Suppressor macrophage (primary cell): ENCODE results near the gene CHST4.
"Not testable (repeated sequence)": the region's sequence is repeated elsewhere in the genome, so short reads cannot be mapped to it uniquely, and the experiment has no call there.

Experiments
- DNase-seq, 4 experiments: peaks; one replicate each; pipeline ENCODE4 v3.0.0-alpha.2; 2020 to 2022
- total RNA-seq, 17 experiments: gene quantifications; one replicate each; lab custom pipeline; 2026; ENCODE audit warnings: mixed read lengths in 6 of 17, inconsistent platforms in 3 of 17; lab: John Stamatoyannopoulos, UW

Gene CHST4
- total RNA-seq: 0 to 1.5 (median 0.02) reads per million in 17 experiments

GRCh38 chr16:71526111-71526631, at the start of gene CHST4:
TSS of gene CHST4 (plus strand) at chr16:71526426. CDS start at chr16:71536678, 10,252 bp downstream.
- peak; percentile 35 to 55 (median 50) for DNase-seq

- no peak for DNase-seq
These were observed 49.6 kb upstream of the CHST4 start for GRCh38 chr16:71476457-71477124.

GRCh38 chr16:71479420-71479819, 46.8 kb upstream of the CHST4 start:
- DNase-seq: peak in 3 of 4 experiments; percentile 21 to 24 (median 24)

GRCh38 chr16:71480956-71481355, 45.3 kb upstream of the CHST4 start:
- DNase-seq: no peak

DNA sequence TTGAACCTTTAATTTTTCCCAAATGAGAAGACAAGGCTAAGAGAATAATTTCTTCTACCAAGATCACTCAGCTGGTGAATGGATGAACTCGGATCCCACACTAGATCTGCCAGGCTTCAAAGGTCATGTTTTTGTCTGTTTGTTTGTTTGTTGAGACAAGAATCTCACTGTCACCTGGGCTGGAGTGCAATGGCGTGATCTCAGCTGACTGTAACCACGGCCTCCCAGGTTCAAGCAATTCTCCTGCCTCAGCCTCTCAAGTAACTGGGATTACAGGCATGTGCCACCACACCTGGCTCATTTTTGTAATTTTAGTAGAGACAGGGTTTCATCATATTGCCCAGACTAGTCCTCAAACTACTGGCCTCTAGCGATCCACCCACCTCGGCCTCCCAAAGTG, 43.7 kb upstream of the CHST4 start:
- no peak for DNase-seq

GRCh38 chr16:71484006-71484893, 42.0 kb upstream of the CHST4 start:
- DNase-seq: peak; percentile 88 to 94 (median 92)

- no peak for DNase-seq
These were observed 37.1 kb upstream of the CHST4 start, which contains the start of gene ZNF19 for GRCh38 chr16:71489122-71489521. TSS of gene ZNF19 (minus strand) at chr16:71489324. CDS start at chr16:71482114, 7,210 bp downstream.

- no peak for DNase-seq
These were observed 35.9 kb upstream of the CHST4 start for GRCh38 chr16:71490361-71490760.

- DNase-seq: no peak
These were observed 35.2 kb upstream of the CHST4 start for GRCh38 chr16:71491054-71491453.

DNA sequence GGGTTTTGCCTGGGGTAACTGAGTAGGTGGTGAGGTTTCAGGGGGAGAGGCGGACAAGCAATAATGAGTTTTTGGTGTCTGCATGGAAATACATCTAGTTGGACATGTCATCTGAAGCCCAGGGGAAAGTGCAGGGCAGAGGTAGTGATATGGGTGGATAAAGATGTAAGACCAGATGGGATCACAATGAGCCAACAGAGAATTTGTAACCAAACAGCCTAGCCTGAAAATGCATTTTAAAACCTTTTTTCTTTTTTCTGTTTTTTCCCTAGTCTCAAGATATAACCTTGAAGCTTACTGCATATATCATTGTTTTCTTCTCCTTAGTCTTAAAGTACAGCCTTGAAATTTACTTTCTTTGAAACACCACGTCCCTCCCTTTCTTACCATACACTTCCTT, 33.4 kb upstream of the CHST4 start:
- no peak for DNase-seq

- no peak for DNase-seq
These were observed 33.0 kb upstream of the CHST4 start for GRCh38 chr16:71493213-71493612.

DNA sequence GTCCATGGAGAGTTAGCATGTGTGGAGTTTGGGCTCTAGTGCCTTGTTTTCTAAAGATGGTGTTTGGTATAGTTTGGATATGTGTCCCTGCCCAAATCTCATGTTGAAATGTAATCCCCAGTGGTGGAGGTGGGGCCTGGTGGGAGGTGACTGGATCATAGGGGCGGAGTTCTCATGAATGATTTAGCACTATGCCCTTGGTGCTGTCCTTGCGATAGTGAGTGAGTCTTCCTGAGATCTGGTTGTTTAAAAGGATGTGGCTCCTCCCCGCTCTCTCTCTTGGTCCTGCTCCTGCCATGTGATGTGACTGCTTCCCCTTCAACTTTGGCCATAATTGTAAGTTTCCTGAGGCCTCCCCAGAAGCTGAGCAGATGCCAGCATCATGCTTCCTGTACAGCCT, 28.2 kb upstream of the CHST4 start:
- no peak for DNase-seq

DNA sequence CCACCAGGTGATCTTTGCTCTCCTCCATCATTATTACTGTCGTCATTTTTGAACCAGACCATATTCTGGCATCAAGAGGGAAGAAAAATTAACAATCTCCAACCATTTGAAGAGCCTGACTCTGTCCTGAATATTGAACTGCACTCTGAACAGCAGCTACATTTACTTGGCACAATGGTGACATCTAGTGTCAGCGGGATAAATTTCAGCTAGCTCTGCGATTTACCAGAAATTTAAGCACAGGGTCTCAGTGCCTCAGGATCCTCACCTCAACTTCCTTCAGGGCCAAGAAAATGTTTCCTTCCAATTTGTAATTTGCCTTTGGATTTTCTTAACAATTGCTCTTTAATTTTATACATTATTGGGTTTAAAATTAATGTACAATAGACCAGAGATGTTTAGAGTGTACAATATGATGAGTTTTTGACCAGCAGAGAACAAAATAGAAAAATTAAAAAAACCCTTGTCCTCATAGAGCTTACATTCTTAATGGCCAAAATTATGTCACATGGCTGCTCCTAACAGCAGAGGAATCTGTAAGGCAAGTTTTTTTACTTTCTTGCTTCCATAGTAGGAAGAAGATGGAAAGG, 26.4 kb upstream of the CHST4 start:
- DNase-seq: peak; percentile 64 to 75 (median 68)

- DNase-seq: no peak
These were observed 25.3 kb upstream of the CHST4 start for GRCh38 chr16:71500964-71501363.

- DNase-seq: no peak
These were observed 24.7 kb upstream of the CHST4 start for GRCh38 chr16:71501547-71501946.

- DNase-seq: not testable (repeated sequence)
These were observed 22.2 kb upstream of the CHST4 start for GRCh38 chr16:71504051-71504450.

- DNase-seq: no peak
These were observed 21.3 kb upstream of the CHST4 start for GRCh38 chr16:71504901-71505300.

DNA sequence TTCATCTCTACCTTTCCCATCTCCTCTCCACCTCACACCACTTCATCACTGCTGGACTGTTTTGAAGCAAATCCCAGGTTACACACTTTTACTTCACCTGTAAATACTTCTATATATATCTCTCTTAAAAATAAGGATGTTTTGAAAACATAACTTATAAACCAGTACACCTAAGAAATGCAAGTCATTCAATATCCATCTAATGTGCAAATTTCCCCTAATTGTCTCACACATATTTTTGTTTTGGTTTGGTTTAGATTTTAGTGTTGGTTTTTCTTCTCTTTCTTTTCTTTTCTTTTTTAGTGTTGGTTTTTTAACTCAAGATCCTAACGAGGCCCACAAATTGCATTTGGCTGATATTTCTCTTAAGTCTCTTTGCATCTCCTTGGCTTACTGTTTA, 19.2 kb upstream of the CHST4 start:
- no peak for DNase-seq

DNA sequence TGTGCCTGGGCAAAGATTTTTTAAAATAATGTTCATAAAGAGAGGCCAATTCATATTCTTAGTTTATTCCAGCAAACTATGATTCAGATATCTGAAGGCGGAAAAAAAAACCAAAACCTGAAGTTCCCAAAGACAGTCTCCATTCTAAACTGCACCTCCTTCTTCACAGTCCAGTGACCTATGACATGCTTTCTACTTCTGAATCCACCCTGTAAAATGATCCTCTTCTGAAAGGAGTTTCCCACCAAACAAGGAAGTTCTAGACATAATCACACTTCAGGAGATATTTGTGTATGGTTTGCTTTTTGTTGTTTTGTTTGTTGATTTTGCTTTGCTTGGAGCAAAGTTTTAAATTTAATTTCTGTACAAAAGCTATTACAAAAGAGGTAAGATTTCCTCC, 12.9 kb upstream of the CHST4 start:
- DNase-seq: no peak

DNA sequence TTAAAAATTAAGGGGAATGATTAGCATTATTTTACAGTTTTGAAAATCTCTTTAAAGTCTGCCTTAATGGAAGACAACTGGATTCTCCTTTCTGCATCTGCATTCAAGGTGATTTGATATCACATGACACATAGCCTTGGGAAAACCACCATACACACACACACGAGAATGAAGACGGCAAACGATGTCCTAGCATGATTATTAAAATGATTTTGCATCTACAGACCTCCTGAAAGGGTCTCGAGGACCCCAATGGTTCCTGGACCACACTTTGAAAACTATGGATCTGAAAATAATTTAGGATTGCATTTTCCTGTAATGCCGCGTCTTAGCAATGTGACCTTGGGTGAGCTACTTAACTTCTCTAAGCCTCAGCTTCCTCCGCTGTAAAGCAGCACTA, 11.8 kb upstream of the CHST4 start:
- DNase-seq: no peak

DNA sequence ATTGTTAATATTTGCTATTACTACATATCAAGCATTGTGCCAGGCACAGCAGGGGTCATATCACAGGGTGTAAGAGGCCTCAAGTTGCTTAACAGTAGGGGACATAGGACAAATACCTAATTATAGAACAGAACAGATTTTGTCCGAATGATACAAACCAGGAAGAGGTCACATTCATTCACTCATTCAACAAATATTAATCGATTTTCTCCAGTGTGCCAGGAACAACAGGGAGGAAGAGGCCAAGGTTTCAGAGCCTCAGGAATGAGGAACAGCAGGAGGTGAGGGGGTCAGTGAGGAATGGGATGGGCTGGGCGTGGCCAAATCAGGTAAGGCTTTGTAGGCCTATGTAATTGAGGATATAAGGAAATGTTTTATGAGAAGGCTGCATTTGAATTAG, 11.2 kb upstream of the CHST4 start:
- no peak for DNase-seq

DNA sequence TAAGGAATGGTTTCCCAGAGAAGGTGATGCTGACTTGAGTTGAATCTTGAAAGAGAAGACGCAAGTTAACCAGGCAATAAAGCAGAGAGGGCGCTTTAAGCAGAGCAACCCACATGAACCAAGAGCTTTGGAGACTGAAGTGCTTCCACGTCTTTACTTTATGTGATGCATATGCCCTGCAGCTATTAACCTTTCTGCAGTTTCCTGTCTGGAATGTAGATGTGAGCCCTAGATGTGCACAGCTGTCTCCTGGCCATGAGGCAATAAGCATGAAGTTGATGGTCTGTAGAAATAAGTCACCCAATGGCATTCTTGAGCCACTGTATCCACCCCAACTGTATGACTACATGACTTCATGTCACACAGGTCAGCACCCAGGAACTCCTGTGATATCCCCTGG, 5.7 kb upstream of the CHST4 start:
- DNase-seq: no peak
